Kidney capillary endothelial cell (primary cell): ENCODE data around the gene UTP14C.
"Not testable (repeated sequence)": the region's sequence is repeated elsewhere in the genome, so short reads cannot be mapped to it uniquely, and the experiment has no call there.

ENCODE experiments used
- DNase-seq: peaks from one replicate; pipeline ENCODE4 v3.0.0-alpha.2; 2018; ENCODE audit warnings: low spot score

Gene UTP14C

DNA sequence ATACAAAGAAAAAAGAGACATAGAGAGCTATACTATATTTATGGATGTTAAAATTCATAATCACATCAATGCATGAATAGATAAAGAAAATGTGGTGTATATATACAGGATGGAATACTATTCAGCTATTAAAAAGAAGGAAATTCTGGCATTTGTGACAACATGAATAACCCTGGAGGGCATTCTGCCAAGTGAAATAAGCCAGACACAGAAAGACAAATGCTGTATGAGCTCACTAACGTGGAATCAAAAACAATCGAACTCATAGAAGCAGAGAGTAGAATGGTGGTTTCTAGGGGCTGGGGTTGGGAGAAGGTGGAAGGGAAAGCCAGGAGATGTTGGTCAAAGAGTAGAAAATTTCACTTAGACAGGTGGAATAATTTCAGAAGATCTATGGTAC lies 24.0 kb downstream of the UTP14C start:
- no peak for DNase-seq

DNA sequence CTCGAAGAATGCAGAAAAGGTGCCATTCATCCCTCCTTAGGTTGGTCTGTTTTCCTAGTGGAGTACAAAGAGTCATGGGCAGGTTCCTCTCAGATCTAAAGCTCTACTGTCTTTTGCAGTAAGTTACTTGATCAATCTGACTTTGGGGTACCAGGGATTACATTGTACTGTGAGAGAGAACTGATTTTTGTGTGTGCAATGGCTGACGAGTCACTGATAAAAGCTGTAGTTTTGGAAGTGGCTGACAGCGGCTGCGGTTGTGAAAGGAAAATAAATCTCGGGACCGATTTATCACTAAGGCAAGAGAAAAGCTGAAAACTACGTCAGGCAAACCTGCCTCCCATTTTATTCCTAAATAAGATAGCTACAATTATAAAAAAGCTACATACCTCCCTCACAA lies 26.9 kb downstream of the UTP14C start:
- DNase-seq: no peak

DNA sequence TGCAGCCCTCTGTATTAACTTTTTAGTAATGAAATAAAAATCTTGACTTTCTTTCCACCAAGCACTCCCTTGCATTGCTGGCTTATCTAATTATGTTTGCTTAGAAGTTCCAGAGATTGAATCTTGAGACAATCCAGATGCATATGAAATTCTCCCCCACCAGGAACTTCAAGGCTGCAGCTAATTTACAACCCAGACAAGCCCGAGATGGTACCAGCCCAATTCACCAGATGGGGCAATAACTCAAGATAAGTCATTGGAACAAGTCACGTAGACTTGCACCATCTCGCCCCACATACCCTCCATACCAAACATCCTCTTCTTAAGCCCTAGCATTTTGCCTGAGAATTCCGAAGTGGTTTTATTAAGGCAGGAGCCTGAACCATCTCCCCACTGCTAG lies 29.0 kb downstream of the UTP14C start:
- DNase-seq: no peak

DNA sequence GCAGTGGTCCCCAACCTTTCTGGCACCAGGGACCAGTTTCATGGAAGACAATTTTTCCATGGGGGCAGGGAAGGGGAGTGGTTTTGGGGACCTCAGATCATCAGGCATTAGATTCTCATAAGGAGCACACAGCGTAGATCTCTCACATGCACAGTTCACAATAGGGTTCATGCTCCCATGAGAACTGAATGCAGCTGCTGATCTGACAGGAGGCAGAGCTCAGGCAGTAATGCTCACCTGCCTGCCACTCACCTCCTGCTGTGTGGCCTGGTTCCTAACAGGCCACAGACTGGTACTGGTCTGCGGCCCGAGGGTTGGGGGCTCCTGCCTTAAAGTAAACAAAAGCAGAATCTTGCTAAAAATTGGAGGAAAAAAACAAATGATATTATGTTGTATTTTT lies 36.6 kb downstream of the UTP14C start:
- DNase-seq: not testable (repeated sequence)

DNA sequence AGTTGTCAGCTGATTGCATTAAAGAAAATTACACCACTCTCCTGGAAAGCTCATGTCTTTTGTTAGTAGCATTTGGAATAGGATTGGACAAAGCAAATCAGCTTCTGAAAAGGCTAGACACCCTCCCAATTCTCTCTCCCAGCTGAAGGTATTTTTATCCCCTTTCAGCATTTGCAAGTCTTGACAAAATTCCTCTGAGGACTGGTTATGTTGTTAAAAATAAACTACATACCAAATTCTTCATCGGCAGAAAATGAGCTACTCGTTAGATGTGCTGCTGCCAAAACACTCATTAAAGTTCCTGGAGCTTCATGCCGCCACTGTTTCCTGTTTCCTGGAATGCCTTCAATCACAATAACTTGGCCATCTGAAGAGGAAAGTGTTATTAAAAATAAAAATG lies 37.1 kb downstream of the UTP14C start:
- DNase-seq: peak; percentile 58

DNA sequence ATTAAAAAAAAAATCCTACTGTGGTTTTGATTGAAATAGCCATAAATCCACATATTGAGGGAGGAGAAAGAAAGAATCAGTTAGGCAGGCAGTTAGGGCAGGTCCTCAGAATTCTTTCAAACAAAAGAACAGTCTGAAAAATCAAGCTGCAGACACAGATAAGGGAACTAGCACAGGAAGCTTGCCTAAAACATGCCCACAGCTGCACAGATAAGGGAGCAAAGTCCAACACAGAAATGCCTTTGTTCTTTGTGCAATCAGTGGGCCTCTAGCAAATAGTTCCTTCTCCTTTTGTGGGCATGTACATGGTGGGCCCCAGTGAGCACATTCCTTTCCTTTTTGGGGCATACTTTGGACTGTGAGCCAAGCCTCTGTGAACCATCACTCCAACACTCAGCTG lies 42.7 kb downstream of the UTP14C start:
- no peak for DNase-seq

DNA sequence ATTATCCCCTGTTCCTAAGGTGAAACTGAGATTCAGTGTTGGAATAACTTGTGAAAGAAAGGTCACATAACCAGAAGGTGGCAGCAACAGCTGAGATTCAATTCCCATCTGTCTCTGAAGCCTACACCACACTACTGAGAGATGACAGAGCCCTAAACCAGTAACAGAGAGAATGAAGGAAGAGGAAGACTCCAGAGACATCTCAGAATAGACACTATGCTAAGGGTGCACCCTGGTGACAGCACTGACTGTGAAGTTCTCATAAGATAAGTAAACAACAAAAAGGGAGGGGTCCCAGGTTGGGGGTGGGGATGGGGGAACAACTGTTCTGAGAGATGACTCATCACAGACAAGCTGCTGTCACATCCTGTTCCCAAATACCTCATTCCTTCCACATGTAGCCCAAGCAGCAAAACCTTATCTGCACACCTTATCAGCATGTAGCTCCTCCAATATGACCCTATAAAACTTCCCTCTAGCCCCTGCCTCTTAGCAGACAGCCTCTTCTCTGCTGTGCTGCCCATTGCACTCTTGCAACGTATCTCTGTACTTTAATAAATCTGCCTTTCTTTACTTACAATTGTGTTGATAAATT lies 46.5 kb downstream of the UTP14C start:
- DNase-seq: no peak
